KMS-11 (cell line): ENCODE measurements around the gene DCAF10.
"Not testable (repeated sequence)": the region's sequence is repeated elsewhere in the genome, so short reads cannot be mapped to it uniquely, and the experiment has no call there.

Experiments used
- H2AFZ ChIP-seq: fragments of 200-600 bp; sonication (generic); 2 replicates; pipeline ENCODE4 v1.6.1; 2016; ENCODE audit warnings: antibody characterized with exemption, mixed run types, low read depth
- H3K27ac ChIP-seq: fragments of 200-600 bp; sonication (generic); 2 replicates; pipeline ENCODE4 v1.6.1; 2016; ENCODE audit warnings: mild to moderate bottlenecking, mixed run types
- H3K27me3 ChIP-seq: fragments of 200-600 bp; sonication (generic); 2 replicates; pipeline ENCODE4 v1.6.1; 2017; ENCODE audit warnings: mild to moderate bottlenecking, low read depth, mixed run types, moderate library complexity; ENCODE audit not compliant: insufficient read depth
- H3K36me3 ChIP-seq: fragments of 200-600 bp; sonication (generic); 2 replicates; pipeline ENCODE4 v1.6.1; 2017; ENCODE audit warnings: mild to moderate bottlenecking, mixed run types; ENCODE audit not compliant: insufficient read depth
- H3K4me1 ChIP-seq: fragments of 200-600 bp; sonication (generic); 2 replicates; pipeline ENCODE4 v1.6.1; 2016; ENCODE audit warnings: mild to moderate bottlenecking, low read depth, mixed run types; ENCODE audit not compliant: poor library complexity, severe bottlenecking
- H3K4me2 ChIP-seq: fragments of 200-600 bp; sonication (generic); 2 replicates; pipeline ENCODE4 v1.7.0; 2016; ENCODE audit warnings: mild to moderate bottlenecking, mixed run types
- H3K4me3 ChIP-seq: fragments of 200-600 bp; sonication (generic); IDR thresholded peaks from 2 replicates; pipeline ENCODE4 v1.6.1; 2017; ENCODE audit warnings: low read depth, low read length, mixed read lengths; ENCODE audit not compliant: insufficient read depth
- H3K79me2 ChIP-seq: fragments of 200-600 bp; sonication (generic); 2 replicates; pipeline ENCODE4 v1.6.1; 2016; ENCODE audit warnings: low read depth, mixed run types; ENCODE audit not compliant: insufficient read depth
- H3K9ac ChIP-seq: fragments of 200-600 bp; sonication (generic); 2 replicates; pipeline ENCODE4 v1.6.1; 2016; ENCODE audit warnings: mild to moderate bottlenecking, mixed run types
- H4K20me1 ChIP-seq: fragments of 200-600 bp; sonication (generic); 2 replicates; pipeline ENCODE4 v1.6.1; 2016; ENCODE audit warnings: mild to moderate bottlenecking, mixed run types; ENCODE audit not compliant: insufficient read depth
- TF ChIP-seq, protein P1 (sequence below): fragments of 200-600 bp; sonication (generic); conservative IDR thresholded peaks from 2 replicates; pipeline ENCODE4 v1.6.1; 2017; ENCODE audit warnings: low read depth, mild to moderate bottlenecking, antibody characterized with exemption, low read length, moderate library complexity, mixed read lengths

The DCAF10 gene

GRCh38 chr9:37801287-37801850 is 772 bp downstream of the DCAF10 start:
- Histone ChIP-seq H3K79me2 (peaks cover 44% of the 10 kb centered on the region), H3K27me3 (no peaks in the 10 kb centered on the region), H4K20me1 (no peaks in the 10 kb centered on the region; the same call in 1 of the 2 replicates), H3K36me3 (no peaks in the 10 kb centered on the region; the same call in 1 of the 2 replicates), H3K4me1 (peaks cover 35% of the 10 kb centered on the region), H3K9ac (peak overlapping the region; percentile 68), H3K4me3 (peak overlapping the region; percentile 55), H2AFZ (peak overlapping the region; percentile 76), H3K4me2 (peak overlapping the region; percentile 92), H3K27ac (peak overlapping the region; percentile 62)
- TF ChIP-seq, protein P1, sequence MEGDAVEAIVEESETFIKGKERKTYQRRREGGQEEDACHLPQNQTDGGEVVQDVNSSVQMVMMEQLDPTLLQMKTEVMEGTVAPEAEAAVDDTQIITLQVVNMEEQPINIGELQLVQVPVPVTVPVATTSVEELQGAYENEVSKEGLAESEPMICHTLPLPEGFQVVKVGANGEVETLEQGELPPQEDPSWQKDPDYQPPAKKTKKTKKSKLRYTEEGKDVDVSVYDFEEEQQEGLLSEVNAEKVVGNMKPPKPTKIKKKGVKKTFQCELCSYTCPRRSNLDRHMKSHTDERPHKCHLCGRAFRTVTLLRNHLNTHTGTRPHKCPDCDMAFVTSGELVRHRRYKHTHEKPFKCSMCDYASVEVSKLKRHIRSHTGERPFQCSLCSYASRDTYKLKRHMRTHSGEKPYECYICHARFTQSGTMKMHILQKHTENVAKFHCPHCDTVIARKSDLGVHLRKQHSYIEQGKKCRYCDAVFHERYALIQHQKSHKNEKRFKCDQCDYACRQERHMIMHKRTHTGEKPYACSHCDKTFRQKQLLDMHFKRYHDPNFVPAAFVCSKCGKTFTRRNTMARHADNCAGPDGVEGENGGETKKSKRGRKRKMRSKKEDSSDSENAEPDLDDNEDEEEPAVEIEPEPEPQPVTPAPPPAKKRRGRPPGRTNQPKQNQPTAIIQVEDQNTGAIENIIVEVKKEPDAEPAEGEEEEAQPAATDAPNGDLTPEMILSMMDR = no peak

GRCh38 chr9:37801959-37802711 is 1.5 kb downstream of the DCAF10 start:
- Histone ChIP-seq H3K4me3 (peak overlapping the region; percentile 55), H3K4me1 (peaks cover 35% of the 10 kb centered on the region), H3K27ac (peak overlapping the region; percentile 62; the same call in 1 of the 2 replicates), H3K36me3 (no peaks in the 10 kb centered on the region; the same call in 1 of the 2 replicates), H4K20me1 (no peaks in the 10 kb centered on the region; the same call in 1 of the 2 replicates), H2AFZ (no peak overlapping the region), H3K4me2 (peak overlapping the region; percentile 92), H3K27me3 (no peaks in the 10 kb centered on the region), H3K9ac (peak overlapping the region; percentile 68; the same call in 1 of the 2 replicates), H3K79me2 (peaks cover 48% of the 10 kb centered on the region)
- TF ChIP-seq, protein P1 = no peak

DNA sequence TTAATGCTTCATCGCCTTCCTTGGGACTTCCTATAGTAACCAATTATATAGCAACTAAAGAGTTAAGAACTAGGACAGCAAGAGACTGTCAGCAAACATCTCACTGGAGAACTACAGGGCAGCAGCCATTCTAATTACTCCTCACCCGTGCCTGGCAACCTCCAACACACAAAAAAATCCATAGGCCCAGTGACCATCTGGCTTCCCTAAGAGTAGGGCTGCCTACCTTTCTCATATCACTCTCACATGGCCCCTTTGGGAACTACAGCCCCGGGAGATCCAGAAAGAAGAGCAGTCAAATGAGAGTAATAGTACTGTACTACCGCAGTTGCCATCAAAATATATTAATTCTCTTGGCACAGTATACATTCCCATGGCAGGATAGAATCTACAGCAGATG is 5.7 kb downstream of the DCAF10 start:
- no peaks in the 10 kb centered on the region; the same call in 1 of the 2 replicates for H4K20me1 ChIP-seq
- H3K4me1 ChIP-seq = peaks cover 26% of the 10 kb centered on the region
- no peak overlapping the region for H2AFZ ChIP-seq
- H3K36me3 ChIP-seq = no peaks in the 10 kb centered on the region; the same call in 1 of the 2 replicates
- TF ChIP-seq, protein P1 = no peak
- H3K27ac ChIP-seq = no peak overlapping the region
- H3K4me3 ChIP-seq = no peak overlapping the region
- H3K79me2 ChIP-seq = peaks cover 46% of the 10 kb centered on the region
- H3K9ac ChIP-seq = no peak overlapping the region
- no peaks in the 10 kb centered on the region for H3K27me3 ChIP-seq
- H3K4me2 ChIP-seq = no peak overlapping the region

DNA sequence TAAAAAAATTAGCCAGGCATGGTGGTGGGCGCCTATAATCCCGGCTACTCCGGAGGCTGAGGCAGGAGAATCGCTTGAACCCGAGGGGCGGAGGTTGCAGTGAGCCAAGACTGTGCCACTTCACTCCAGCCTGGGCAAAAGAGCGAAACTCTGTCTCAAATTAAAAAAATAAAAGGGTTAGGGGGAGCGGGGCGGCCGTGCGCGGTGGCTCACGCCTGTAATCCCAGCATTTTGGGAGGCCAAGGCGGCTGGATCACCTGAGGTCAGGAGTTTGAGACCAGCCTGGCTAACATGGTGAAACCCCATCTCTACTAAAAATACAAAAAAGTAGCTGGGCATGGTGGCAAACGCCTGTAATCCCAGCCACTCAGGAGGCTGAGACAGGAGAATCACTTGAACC is 9.1 kb downstream of the DCAF10 start:
- peaks cover 17% of the 10 kb centered on the region; the same call in 1 of the 2 replicates for H3K79me2 ChIP-seq
- H3K27ac ChIP-seq = not testable (repeated sequence)

More for the DNA sequence above, 9.1 kb downstream of the DCAF10 start:
- H3K4me3 ChIP-seq, H4K20me1 ChIP-seq, H3K4me1 ChIP-seq, H3K36me3 ChIP-seq, H3K9ac ChIP-seq, H3K27me3 ChIP-seq, H3K4me2 ChIP-seq, H2AFZ ChIP-seq: not testable (repeated sequence)
